Measurements from ENCODE around the gene CRB1.

The CRB1 gene

GRCh38 chr1:197254866-197255265, 13.2 kb upstream of the CRB1 start:
- DNase-seq (ENCODE audit: low read depth, low spot score): no peak
- ChIA-PET POLR2A (no interaction called here), CTCF (no interaction called here)
- H3K4me3 ChIP-seq (ENCODE audit: low read depth, low read length): no peak overlapping the region
- no peak for TF ChIP-seq CTCF (IDR thresholded peaks at IDR 0.05; ENCODE audit: insufficient read depth, low read length, missing control alignments)

GRCh38 chr1:197264936-197265567, 3.0 kb upstream of the CRB1 start:
- TF ChIP-seq CTCF (IDR thresholded peaks at IDR 0.05; ENCODE audit: insufficient read depth, low read length, missing control alignments): no peak
- ChIA-PET POLR2A (no interaction called here), CTCF (no interaction called here)

GRCh38 chr1:197269053-197269452, 1.0 kb downstream of the CRB1 start:
- POLR2A ChIA-PET: no interaction called here

More at GRCh38 chr1:197264936-197265567, 3.0 kb upstream of the CRB1 start:
- H3K4me3 ChIP-seq (ENCODE audit: low read depth, low read length): no peak overlapping the region
- no peak for DNase-seq (ENCODE audit: low read depth, low spot score)

GRCh38 chr1:197272791-197273190, 4.7 kb downstream of the CRB1 start:
- no peak for DNase-seq (ENCODE audit: low read depth, low spot score)
- H3K4me3 ChIP-seq (ENCODE audit: low read depth, low read length): no peak overlapping the region
- CTCF ChIA-PET: no interaction called here
- TF ChIP-seq CTCF (IDR thresholded peaks at IDR 0.05; ENCODE audit: insufficient read depth, low read length, missing control alignments): no peak
- POLR2A ChIA-PET: no interaction called here

More at GRCh38 chr1:197269053-197269452, 1.0 kb downstream of the CRB1 start:
- DNase-seq (ENCODE audit: low read depth, low spot score): no peak
- CTCF ChIA-PET: no interaction called here
- no peak for TF ChIP-seq CTCF (IDR thresholded peaks at IDR 0.05; ENCODE audit: insufficient read depth, low read length, missing control alignments)
- no peak overlapping the region for H3K4me3 ChIP-seq (ENCODE audit: low read depth, low read length)

GRCh38 chr1:197277166-197277565, 9.1 kb downstream of the CRB1 start:
- TF ChIP-seq CTCF (IDR thresholded peaks at IDR 0.05; ENCODE audit: insufficient read depth, low read length, missing control alignments): no peak
- ChIA-PET POLR2A (no interaction called here), CTCF (no interaction called here)
- H3K4me3 ChIP-seq (ENCODE audit: low read depth, low read length): no peak overlapping the region
- no peak for DNase-seq (ENCODE audit: low read depth, low spot score)

- H3K4me3 ChIP-seq (ENCODE audit: low read depth, low read length): no peak overlapping the region
- DNase-seq (ENCODE audit: low read depth, low spot score): no peak
- TF ChIP-seq CTCF (IDR thresholded peaks at IDR 0.05; ENCODE audit: insufficient read depth, low read length, missing control alignments): no peak
- ChIA-PET POLR2A (no interaction called here), CTCF (no interaction called here)
Observed at GRCh38 chr1:197284325-197284724, 16.3 kb downstream of the CRB1 start.
